ENCODE measurements around the gene ADCK1. TPM values are rescaled to one million over a fixed set of nuclear protein-coding genes. Genes with fewer than 3 reads are reported as not detected.

Gene ADCK1
- total and polyA plus RNA-seq, 2 donors (not counting 1 experiment from before 2014, with no cell fraction given) = 10.6 to 18.3 TPM

DNA sequence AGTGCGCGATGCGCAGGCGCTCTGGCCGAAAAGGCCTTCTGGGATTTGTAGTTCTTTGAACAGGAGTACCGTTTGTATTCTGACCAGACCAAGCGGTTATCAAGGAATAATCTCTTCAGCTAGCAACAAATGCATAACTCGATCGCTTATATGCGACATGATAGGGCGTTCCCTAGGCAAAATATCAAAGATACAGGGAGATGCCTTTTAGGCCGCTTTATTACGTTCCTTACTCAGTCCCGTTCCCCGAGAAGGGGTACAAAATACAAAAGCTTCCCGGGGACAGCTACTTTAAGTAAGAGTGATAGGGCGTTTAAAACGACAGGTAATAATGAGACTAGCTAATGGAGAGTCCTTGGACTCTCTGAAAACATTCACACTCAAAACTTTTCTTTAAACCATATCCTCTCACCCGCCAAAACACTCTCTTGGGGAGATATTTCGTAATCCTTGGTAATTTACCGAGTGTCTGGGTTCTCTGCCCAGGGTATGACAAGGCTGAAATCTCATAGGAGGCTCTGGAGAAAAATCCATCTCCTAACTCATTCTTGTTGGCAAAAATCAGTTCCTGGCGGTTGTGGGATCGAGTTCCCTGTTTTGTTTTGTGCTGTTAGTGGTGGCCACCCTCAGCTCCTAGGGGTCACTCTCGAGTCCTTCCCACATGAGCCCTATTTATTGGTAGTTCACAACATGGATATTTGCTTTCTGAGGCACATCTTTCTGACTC, 38.5 kb upstream of the ADCK1 start:
- Mint-ChIP-seq H3K9me3 (ENCODE audit: insufficient read depth) (no peaks in the 10 kb centered on the region), H3K4me3 (peak overlapping the region; percentile 97), H3K27me3 (no peaks in the 10 kb centered on the region), H3K4me1 (peaks cover 36% of the 10 kb centered on the region), H3K27ac (peak overlapping the region; percentile 97)
- WGBS (ENCODE audit: insufficient coverage) = 0% methylated on average over 15 of the region's 24 CpGs
- peaks cover 31% of the 10 kb centered on the region for H4K20me1 ChIP-seq (ENCODE audit: control insufficient read depth, insufficient read depth, low read length, poor library complexity, severe bottlenecking)
- H3K9ac ChIP-seq (ENCODE audit: low read length) = peak overlapping the region; percentile 96
- CTCF ChIA-PET = interaction anchor here (1.1 to 1.6 kb wide), 3 partner anchors 37 to 446 kb away, joined by 3 to 5 read pairs (median 3); partner anchors contain the start of gene ADCK1
- ATAC-seq (ENCODE audit: low read depth) (no peak), DNase-seq (no peak)
- peak overlapping the region; percentile 97 for H3K27ac ChIP-seq (ENCODE audit: low read length in 2 of 2)
- TF ChIP-seq EZH2 (IDR thresholded peaks at IDR 0.05; ENCODE audit: borderline replicate concordance, insufficient read depth, low read depth, low read length, poor library complexity, severe bottlenecking) = no peak
- TF ChIP-seq, protein P1, sequence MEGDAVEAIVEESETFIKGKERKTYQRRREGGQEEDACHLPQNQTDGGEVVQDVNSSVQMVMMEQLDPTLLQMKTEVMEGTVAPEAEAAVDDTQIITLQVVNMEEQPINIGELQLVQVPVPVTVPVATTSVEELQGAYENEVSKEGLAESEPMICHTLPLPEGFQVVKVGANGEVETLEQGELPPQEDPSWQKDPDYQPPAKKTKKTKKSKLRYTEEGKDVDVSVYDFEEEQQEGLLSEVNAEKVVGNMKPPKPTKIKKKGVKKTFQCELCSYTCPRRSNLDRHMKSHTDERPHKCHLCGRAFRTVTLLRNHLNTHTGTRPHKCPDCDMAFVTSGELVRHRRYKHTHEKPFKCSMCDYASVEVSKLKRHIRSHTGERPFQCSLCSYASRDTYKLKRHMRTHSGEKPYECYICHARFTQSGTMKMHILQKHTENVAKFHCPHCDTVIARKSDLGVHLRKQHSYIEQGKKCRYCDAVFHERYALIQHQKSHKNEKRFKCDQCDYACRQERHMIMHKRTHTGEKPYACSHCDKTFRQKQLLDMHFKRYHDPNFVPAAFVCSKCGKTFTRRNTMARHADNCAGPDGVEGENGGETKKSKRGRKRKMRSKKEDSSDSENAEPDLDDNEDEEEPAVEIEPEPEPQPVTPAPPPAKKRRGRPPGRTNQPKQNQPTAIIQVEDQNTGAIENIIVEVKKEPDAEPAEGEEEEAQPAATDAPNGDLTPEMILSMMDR (IDR thresholded peaks at IDR 0.05) = no peak
- POLR2A ChIA-PET = interaction anchor here (0.5 to 1.5 kb wide), 3 partner anchors 39 to 441 kb away, joined by 4 to 5 read pairs (median 4); partner anchors contain the start of genes ADCK1, GSTZ1 and POMT2
- intact Hi-C loops (cut with micrococcal nuclease) = loop anchor here (1.0 to 10.0 kb wide), 7 partner anchors 39 to 663 kb away; partner anchors contain the start of genes ADCK1, ALKBH1, CIPC and GSTZ1
- H2AFZ ChIP-seq (ENCODE audit: insufficient read depth, low read depth, low read length, poor library complexity, severe bottlenecking) = peak overlapping the region; percentile 88
- no peaks in the 10 kb centered on the region for H3K9me3 ChIP-seq (ENCODE audit: control extremely low read depth in 1 of 3, control insufficient read depth in 2 of 3, insufficient read depth in 1 of 3, low read length in 2 of 3)
- H3K4me2 ChIP-seq (replicated peaks; ENCODE audit: low read depth, low read length, poor library complexity, severe bottlenecking) = peak overlapping the region; percentile 86
- peak overlapping the region; percentile 82 to 98 (median 92) for H3K4me3 ChIP-seq (ENCODE audit: control extremely low read depth in 1 of 5, extremely low read depth in 1 of 5, insufficient read depth in 1 of 5, low read depth in 2 of 5, low read length in 4 of 5)
- H3K79me2 ChIP-seq (ENCODE audit: control insufficient read depth, insufficient read depth, low read length) = peaks cover 46% of the 10 kb centered on the region
- H3K4me1 ChIP-seq (ENCODE audit: control insufficient read depth in 2 of 2, insufficient read depth in 2 of 2, low read length in 2 of 2) = peaks cover 23 to 24% of the 10 kb centered on the region in 2 donors
- no peaks in the 10 kb centered on the region for H3K27me3 ChIP-seq (replicated peaks in 1 of 4; ENCODE audit: control extremely low read depth in 1 of 4, control insufficient read depth in 3 of 4, insufficient read depth in 4 of 4, low read length in 3 of 4)
- H3K36me3 ChIP-seq (replicated peaks in 1 of 2; ENCODE audit: control extremely low read depth in 1 of 2, control insufficient read depth in 1 of 2, extremely low read depth in 1 of 2, insufficient read depth in 2 of 2, low read length in 1 of 2) = peaks cover 0 to 13% of the 10 kb centered on the region in 2 experiments

DNA sequence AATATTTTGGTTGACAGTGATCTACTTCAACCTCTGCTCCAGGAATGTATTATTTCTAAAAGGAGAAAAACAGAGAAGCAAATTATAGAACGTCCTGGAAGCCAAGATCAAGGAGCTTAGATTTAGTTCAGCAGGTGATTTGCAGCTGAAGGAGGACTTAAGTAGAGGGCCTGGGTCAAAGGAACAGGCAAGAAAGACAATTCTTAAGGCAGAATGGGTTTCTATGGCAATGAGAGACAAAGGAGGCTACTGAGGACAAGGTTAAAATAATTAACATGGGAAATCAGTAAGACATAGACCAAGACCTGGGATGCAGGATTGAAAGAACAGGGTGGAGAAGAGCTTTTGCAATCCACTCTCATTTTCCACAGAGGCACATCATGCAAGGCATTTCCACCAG, 36.6 kb upstream of the ADCK1 start:
- intact Hi-C loops (cut with micrococcal nuclease) = loop anchor here (10.0 kb wide), 1 partner anchor 389 kb away; the partner anchor contains the start of genes SAMD15 and TMED8
- H3K4me2 ChIP-seq (replicated peaks; ENCODE audit: low read depth, low read length, poor library complexity, severe bottlenecking) = no peak overlapping the region
- POLR2A ChIA-PET = interaction anchor here (0.6 kb wide), 1 partner anchor 29 kb away, joined by 4 read pairs; no protein-coding TSS in a partner anchor

More for the DNA sequence above, 36.6 kb upstream of the ADCK1 start:
- H3K9ac ChIP-seq (ENCODE audit: low read length) = no peak overlapping the region
- no peaks in the 10 kb centered on the region for H3K9me3 ChIP-seq (ENCODE audit: control extremely low read depth in 1 of 3, control insufficient read depth in 2 of 3, insufficient read depth in 1 of 3, low read length in 2 of 3)
- no peak overlapping the region for H2AFZ ChIP-seq (ENCODE audit: insufficient read depth, low read depth, low read length, poor library complexity, severe bottlenecking)
- no peak overlapping the region for H3K27ac ChIP-seq (ENCODE audit: low read length in 2 of 2)
- Mint-ChIP-seq H3K27ac (no peak overlapping the region), H3K4me3 (no peak overlapping the region), H3K9me3 (ENCODE audit: insufficient read depth) (no peaks in the 10 kb centered on the region), H3K4me1 (peaks cover 27% of the 10 kb centered on the region), H3K27me3 (no peaks in the 10 kb centered on the region)
- CTCF ChIA-PET = interaction anchor here (1.0 kb wide), 1 partner anchor 214 kb away, joined by 3 read pairs; no protein-coding TSS in a partner anchor
- TF ChIP-seq, protein P1 (IDR thresholded peaks at IDR 0.05) = no peak
- no peak for TF ChIP-seq EZH2 (IDR thresholded peaks at IDR 0.05; ENCODE audit: borderline replicate concordance, insufficient read depth, low read depth, low read length, poor library complexity, severe bottlenecking)
- peaks cover 26% of the 10 kb centered on the region for H3K79me2 ChIP-seq (ENCODE audit: control insufficient read depth, insufficient read depth, low read length)
- no peak overlapping the region for H3K4me3 ChIP-seq (ENCODE audit: control extremely low read depth in 1 of 5, extremely low read depth in 1 of 5, insufficient read depth in 1 of 5, low read depth in 2 of 5, low read length in 4 of 5)
- peaks cover 16% of the 10 kb centered on the region for H4K20me1 ChIP-seq (ENCODE audit: control insufficient read depth, insufficient read depth, low read length, poor library complexity, severe bottlenecking)
- DNase-seq (no peak), ATAC-seq (ENCODE audit: low read depth) (no peak)
- WGBS (ENCODE audit: insufficient coverage) = 75% methylated on average over 1 of the region's 1 CpG
- H3K4me1 ChIP-seq (ENCODE audit: control insufficient read depth in 2 of 2, insufficient read depth in 2 of 2, low read length in 2 of 2) = peaks cover 23% of the 10 kb centered on the region in 2 donors
- peaks cover 0 to 8% of the 10 kb centered on the region in 2 experiments for H3K36me3 ChIP-seq (replicated peaks in 1 of 2; ENCODE audit: control extremely low read depth in 1 of 2, control insufficient read depth in 1 of 2, extremely low read depth in 1 of 2, insufficient read depth in 2 of 2, low read length in 1 of 2)
- no peaks in the 10 kb centered on the region for H3K27me3 ChIP-seq (replicated peaks in 1 of 4; ENCODE audit: control extremely low read depth in 1 of 4, control insufficient read depth in 3 of 4, insufficient read depth in 4 of 4, low read length in 3 of 4)

Data from B cell (primary cell).